SU-DHL-6 (cell line): Measurements from ENCODE around the gene MAP7D2.

Experiments used
- CTCF ChIP-seq: fragments of 200-600 bp; sonication (generic); IDR thresholded peaks from one replicate; pipeline ENCODE4 v1.5.1; 2017; ENCODE audit warnings: antibody characterized with exemption, mild to moderate bottlenecking, low read length, moderate library complexity; ENCODE audit not compliant: insufficient read depth, poor library complexity, severe bottlenecking
- EZH2phosphoT487 ChIP-seq: fragments of 200-600 bp; sonication (generic), shearing (Covaris generic); conservative IDR thresholded peaks from 2 replicates; pipeline ENCODE4 v1.6.1; 2018; ENCODE audit warnings: mild to moderate bottlenecking, antibody characterized with exemption, low read length, moderate library complexity, mixed read lengths

GRCh38 chrX:20063153-20063552 is 53.6 kb downstream of the MAP7D2 start:
- no peak for TF ChIP-seq CTCF
- TF ChIP-seq EZH2phosphoT487: no peak
